ENCODE data around the gene TIMM29.

TIMM29 gene

DNA sequence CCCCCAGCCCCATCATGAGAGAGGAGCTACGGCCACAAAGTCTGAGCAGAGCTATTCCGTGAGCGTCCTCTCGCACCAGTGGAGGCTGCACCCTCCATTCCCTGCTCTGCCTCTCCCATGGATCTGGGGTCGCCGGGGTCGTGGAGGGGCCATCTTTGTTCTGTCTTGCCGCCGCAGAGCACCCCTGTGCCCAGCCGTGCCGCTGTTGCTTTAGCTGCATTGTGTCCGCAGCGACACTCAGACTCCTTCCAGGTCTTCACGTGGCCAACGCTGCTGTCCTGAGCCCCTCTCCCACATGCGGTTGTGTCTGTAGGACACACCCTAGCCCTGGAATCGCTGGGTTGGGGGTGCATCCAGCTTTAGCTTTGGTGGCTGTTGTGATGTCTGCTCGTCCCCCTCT is 16.0 kb upstream of the TIMM29 start:
- TF ChIP-seq, protein P1, sequence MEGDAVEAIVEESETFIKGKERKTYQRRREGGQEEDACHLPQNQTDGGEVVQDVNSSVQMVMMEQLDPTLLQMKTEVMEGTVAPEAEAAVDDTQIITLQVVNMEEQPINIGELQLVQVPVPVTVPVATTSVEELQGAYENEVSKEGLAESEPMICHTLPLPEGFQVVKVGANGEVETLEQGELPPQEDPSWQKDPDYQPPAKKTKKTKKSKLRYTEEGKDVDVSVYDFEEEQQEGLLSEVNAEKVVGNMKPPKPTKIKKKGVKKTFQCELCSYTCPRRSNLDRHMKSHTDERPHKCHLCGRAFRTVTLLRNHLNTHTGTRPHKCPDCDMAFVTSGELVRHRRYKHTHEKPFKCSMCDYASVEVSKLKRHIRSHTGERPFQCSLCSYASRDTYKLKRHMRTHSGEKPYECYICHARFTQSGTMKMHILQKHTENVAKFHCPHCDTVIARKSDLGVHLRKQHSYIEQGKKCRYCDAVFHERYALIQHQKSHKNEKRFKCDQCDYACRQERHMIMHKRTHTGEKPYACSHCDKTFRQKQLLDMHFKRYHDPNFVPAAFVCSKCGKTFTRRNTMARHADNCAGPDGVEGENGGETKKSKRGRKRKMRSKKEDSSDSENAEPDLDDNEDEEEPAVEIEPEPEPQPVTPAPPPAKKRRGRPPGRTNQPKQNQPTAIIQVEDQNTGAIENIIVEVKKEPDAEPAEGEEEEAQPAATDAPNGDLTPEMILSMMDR (IDR thresholded peaks at IDR 0.05; ENCODE audit: borderline replicate concordance, insufficient read depth, low read depth, low read length) = no peak
- no peak overlapping the region for H3K4me3 ChIP-seq (ENCODE audit: low read depth, low read length)

DNA sequence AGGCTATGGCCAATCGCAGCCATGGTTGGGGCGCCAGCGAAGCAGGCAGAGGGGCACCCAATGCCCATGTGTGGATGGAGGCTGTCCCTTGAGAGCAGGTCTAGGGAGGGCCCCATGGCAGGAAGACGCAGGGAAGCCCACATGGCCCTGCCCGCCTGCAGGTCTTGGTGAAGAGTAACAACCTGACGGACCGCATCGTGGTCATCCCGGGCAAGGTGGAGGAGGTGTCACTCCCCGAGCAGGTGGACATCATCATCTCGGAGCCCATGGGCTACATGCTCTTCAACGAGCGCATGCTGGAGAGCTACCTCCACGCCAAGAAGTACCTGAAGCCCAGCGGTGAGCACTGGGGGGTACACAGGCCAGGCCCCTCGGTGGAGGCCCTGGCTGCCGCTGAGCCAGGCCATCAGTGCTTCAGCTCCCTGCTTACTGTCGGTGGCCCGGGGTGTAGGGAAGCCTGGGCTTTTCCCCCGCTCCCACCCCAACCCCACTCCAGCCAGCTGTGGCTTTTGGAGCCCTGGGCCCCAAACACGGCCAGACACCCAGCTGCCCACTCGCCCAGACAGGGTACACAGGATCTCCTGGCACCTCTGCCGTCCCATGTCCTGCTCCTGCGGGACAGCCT is 14.8 kb upstream of the TIMM29 start:
- TF ChIP-seq, protein P1 (IDR thresholded peaks at IDR 0.05; ENCODE audit: borderline replicate concordance, insufficient read depth, low read depth, low read length) = no peak

DNA sequence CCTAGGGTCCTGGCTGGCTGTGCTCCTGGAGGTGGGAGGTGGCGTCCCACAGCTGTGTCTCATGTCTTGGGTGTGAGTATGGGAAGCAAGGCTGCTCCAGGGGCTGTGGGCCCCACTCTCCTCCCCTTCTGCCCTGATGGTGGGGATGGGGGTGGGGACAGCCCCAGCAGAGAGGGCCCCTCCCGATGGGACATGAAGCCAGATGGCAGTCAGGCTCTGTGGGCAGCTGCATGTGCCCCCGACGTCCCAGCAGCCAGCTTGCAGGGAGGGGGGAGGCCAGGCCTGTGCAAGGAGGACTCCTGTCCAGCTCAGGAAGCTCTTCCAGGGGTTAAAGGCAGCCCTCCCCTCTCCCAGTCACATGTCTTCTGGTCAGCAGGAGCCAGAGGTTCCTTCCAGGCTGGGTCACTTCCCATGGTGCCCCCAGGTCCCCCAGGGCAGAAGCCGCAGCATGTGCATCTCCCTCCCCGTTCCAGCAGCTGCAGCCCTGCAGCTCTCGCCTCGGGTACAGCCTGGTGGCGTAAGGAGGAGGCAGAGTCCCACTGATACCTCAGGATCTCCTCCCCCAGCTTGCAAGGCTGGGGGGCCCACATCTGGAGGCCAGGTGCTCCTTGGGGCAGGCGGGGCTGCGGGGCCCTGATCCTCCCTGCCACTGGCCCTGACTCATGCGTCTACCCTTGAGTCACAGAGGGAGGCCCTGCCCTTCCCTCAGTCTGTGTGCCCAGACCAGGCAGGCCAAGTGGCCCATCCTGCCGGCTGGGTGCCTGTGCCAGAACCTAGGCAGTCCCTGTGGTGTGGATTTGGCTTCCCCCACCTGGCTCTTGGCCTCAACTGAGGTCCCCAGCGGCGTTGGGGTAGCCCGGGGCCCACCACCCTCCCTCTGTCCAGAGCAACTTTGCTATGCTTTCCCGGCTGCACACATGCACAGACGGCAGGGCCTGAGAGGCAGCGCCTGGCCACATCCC is 13.2 kb upstream of the TIMM29 start:
- TF ChIP-seq, protein P1 (IDR thresholded peaks at IDR 0.05; ENCODE audit: borderline replicate concordance, insufficient read depth, low read depth, low read length) = no peak
- no peak overlapping the region for H3K4me3 ChIP-seq (ENCODE audit: low read depth, low read length)

More for the DNA sequence above, 14.8 kb upstream of the TIMM29 start:
- H3K4me3 ChIP-seq (ENCODE audit: low read depth, low read length) = no peak overlapping the region

- TF ChIP-seq, protein P1 (IDR thresholded peaks at IDR 0.05; ENCODE audit: borderline replicate concordance, insufficient read depth, low read depth, low read length) = no peak
- no peak overlapping the region for H3K4me3 ChIP-seq (ENCODE audit: low read depth, low read length)
These were observed 12.0 kb upstream of the TIMM29 start for GRCh38 chr19:10916602-10917001.

DNA sequence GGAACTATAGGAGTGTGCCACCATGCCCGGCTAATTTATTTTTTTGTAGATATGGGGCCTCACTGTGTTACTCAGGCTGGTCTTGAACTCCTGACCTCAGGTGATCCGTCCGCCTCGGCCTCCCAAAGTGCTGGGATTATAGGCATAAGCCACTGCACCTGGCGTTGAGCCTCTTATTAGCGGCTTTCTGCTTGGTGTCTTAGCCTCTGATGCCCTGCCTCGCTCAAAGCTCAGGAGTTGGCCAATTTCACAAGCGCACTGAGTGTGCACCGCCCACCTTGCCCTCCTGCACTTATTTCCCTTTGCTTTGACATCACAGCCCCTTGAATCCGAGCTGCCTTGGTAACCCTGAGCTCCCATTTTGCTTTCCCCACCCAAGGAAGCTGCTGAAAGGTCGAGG is 10.3 kb upstream of the TIMM29 start:
- H3K4me3 ChIP-seq (ENCODE audit: low read depth, low read length) = no peak overlapping the region
- TF ChIP-seq, protein P1 (IDR thresholded peaks at IDR 0.05; ENCODE audit: borderline replicate concordance, insufficient read depth, low read depth, low read length) = no peak

GRCh38 chr19:10919352-10920287 is 9.0 kb upstream of the TIMM29 start:
- no peak overlapping the region for H3K4me3 ChIP-seq (ENCODE audit: low read depth, low read length)
- TF ChIP-seq, protein P1 (IDR thresholded peaks at IDR 0.05; ENCODE audit: borderline replicate concordance, insufficient read depth, low read depth, low read length) = no peak

All from GM12875 (cell line).